ENCODE measurements around the gene ARHGEF7.
"Not testable (repeated sequence)": the region's sequence is repeated elsewhere in the genome, so short reads cannot be mapped to it uniquely, and the experiment has no call there.

The ARHGEF7 gene

DNA sequence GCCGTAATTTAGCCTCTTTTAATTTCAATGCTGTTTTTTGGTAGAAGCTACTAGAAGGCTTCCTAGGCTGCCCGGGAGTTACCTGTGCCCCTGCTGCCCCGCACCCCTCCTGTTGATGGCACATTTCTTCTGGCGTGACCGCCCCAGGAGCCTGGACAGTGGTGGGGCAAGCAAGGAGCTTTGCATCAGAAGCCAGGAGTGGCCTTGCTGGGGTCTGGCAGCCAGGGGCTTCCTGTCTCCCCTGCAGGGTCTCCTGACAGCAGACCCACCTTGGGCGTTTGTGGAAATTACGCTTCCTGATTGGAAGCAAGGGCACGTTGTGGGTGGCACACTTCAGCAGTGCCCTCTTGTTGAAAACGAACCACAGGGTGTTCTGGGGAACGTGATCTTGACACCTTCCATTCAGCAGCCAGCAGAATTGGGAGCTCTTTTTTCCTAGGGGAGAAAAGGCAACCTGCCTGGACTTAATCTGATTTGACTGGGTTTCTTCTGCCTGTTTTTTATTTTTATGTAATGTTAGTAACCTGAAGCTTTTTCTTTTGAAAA is 115.3 kb downstream of the ARHGEF7 start:
- DNase-seq = no peak

DNA sequence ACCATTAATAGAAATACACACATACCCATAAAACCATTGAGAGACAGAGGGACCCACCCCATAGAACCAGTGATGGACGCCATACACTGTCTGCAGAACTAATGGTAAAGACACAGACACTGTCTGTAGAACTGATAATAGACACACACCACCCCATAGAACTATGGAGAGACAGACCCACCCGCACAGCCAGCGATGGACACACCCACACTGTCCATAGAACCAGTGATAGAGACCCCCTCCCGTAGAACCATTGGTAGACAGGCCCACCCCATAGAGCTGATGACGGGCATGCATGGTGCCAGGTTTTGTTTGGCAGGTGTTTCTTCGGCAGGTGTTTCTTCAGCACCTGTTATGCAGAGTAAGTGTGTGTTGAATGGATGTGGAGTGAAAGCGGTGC is 117.1 kb downstream of the ARHGEF7 start:
- DNase-seq = no peak

DNA sequence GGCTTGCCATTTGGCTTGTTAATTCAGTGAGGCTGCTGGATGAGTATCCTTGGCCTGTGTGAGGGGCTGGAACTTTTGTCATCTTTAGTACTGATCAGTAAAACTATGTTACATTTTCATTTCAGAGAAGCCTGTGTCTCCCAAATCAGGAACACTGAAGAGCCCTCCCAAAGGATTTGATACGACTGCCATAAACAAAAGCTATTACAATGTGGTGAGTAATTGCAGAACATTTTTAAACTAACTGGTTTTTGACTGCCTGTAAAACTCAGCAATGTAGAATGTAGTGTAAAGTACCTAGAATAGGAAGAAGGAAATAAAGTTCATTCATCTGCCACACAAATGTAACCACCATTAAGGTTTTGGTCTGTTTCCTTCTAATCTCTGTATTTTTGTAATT is 118.0 kb downstream of the ARHGEF7 start:
- no peak for DNase-seq

GRCh38 chr13:111239764-111240670 is 124.9 kb downstream of the ARHGEF7 start:
- no peak for DNase-seq

DNA sequence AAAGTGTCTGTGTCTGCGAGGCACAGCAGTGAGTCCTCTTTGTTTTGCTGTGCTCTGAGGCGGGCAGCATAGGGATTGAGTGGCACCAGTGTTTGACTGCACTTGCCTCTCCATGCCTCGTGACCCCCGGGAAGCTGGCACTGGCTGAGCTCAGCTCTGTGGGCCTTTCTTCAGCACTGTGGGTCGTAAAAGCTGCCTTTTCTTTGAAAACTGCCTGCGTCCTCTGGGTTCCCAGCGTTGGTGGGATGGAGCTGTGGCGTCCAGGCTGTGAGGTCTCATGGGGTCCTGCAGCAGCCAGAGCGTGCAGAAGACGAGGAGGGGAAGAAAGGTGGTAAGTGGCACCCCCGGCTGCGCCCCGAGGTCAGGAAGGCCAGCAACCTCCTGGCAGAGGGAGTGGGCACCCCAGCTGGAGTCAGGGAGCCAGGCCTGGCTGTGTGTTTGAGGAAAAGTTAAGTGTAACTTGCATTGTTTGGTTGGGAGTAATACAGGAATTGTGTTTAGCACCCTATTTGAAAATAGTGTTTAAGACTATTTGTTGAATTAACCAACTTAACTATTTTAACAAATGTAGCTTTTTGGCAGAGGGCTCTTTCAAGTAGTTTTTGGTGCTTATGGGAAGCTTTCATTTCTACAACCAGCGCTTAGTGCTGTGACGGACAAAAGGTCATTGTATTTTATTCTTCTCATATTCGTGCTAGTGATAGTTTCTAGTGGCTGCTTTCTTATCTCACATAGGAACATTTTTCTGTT is 126.1 kb downstream of the ARHGEF7 start:
- no peak for DNase-seq

DNA sequence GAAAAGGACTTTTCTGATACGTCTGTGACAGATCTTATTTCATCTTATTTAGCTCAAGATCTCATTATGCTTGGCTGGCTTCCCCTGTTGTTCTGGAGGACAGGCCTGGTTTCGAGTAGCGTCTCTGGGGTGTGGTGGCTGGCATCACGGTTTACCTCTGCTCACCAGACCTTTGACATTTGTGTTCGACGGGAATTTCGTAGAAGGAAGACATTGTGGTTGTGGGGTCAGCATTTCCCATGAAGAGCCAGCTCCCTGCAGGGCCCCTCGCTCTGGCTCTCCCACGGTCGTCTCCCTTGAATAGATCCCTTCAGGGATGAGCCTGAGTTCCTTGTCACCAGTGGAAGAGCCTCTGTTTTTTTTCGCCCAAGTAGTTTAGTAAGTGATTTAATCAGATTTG is 126.8 kb downstream of the ARHGEF7 start:
- no peak for DNase-seq

GRCh38 chr13:111242585-111242984 is 127.5 kb downstream of the ARHGEF7 start:
- no peak for DNase-seq

DNA sequence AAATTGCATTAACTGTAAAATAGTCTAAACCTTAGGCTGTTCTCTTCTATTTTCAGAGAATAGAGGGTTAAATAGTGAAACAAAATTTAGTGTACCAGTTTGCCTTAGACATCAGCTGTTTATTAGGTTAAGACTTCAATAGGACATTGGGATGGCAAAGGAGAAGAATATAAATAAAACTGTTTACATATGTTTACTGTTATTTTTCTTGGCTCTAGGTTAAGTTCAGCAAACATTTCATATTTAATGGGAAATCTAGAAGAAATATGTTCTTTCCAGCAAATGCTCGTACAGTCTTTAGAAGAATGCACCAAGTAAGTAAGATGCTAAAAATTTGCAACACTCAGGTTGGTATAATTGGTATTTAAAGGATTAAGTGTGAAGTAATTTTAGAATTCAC is 128.9 kb downstream of the ARHGEF7 start:
- DNase-seq = no peak

GRCh38 chr13:111245576-111246384 is 130.7 kb downstream of the ARHGEF7 start:
- no peak for DNase-seq

DNA sequence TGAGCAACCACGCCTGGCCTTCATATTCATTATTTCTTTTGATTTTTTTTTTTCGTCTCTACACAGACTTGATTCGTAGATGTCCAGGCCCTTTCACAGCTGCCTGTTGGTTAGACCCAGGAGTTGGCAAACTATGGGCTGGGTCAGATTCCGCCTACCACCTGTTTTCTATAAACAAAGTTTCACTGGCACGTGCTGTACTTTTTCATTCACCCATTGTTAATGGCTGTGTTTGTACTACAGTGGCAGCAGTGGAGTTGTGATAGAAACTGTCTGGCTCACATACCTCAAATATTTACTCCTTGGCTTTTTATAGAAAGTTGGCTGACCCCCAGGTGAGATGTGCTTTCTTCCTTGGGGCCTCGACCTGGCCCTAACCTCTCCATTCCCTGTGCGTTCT is 132.4 kb downstream of the ARHGEF7 start:
- peak; percentile 62 for DNase-seq

DNA sequence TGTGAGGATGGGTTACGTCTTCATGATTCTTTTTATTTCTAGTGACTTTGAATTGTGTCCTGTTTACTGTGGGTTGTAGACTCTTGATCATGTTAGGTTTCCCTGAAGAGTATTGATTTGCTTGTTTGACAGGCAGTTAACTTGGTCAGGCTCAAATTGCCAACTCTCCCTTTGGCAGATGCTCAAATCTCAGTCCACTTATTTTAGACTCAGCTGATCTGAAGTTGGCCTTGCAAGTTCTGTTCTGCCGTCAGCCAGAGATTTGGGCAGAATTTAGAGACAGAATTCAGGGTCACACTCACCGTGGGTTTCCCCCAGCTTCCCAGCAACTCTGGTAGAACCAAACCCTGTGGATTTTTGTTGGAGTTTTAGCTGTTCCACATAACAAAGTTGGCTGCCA is 133.7 kb downstream of the ARHGEF7 start:
- DNase-seq = no peak

DNA sequence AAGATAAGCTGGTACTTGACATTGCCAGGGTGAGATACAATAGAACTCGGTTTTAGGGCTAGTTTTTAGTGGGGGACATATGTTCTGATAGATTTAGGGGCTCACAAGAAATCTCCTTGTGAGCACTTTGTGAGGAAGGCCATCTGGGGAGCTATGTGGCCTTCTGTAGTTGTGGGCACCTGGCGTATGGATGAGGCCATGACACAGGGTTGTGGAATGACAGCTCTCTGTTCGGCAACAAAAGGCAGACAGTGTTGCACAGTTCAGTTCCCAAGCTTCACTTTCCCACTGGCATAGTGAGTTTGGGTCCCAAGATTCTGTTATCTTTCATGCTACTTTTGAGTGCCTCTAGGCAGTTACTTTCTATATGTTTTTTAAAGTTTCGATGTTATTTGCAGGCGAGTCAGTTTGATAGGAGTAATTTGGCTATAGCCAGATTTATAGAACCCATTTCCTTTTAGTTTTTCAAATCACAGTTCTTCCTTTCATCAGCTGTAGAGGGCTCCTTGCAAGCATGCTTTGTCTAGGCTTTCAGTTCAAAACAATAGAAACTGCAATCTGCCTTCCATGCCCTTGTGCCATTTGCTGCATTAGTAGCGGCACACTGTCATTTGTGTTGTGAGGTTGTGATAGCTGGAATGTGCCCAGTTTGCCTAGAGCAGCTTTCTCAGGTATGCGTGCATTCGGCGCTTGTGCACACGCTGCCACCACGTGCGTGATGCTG is 134.7 kb downstream of the ARHGEF7 start:
- no peak for DNase-seq

DNA sequence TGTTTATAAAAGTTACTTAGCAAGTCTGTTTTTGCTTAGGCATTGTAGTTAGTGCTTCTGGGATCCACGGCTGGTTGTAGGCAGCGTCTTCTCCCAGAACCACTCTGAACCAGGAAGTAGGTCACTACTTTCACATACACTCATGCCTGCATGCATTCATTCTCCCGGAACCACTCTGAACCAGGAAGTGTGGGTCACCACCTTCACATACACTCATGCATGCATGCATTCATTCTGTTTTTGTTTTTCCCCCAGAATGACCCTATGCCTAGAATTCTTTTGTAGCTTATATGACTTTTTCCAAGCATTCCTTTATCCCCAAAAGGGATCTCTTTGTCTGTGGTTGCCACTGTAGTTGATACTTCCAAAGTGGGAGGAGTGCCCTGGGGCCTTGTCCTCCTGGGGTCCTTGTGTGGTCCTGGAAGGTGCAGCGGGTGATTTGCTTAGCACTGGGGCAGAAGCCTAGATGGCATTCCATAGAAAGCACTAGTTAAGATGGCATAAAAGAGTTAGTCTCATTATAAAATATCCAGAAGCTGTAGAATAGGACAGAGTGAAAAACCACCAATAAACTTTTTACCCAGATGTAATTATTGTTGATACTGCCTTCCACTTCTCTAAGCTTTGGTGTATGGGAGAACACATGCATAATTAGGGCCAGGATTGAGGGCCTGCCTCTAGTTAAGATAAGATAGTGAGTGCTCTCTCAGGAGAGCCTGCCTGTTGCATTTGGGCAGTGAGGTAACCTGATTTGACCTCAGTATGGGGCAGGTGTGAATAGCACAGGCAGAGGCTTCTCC is 136.7 kb downstream of the ARHGEF7 start:
- no peak for DNase-seq

- DNase-seq = no peak
Measured at GRCh38 chr13:111252446-111253364, 137.6 kb downstream of the ARHGEF7 start.

GRCh38 chr13:111253365-111253872 is 138.3 kb downstream of the ARHGEF7 start:
- no peak for DNase-seq

DNA sequence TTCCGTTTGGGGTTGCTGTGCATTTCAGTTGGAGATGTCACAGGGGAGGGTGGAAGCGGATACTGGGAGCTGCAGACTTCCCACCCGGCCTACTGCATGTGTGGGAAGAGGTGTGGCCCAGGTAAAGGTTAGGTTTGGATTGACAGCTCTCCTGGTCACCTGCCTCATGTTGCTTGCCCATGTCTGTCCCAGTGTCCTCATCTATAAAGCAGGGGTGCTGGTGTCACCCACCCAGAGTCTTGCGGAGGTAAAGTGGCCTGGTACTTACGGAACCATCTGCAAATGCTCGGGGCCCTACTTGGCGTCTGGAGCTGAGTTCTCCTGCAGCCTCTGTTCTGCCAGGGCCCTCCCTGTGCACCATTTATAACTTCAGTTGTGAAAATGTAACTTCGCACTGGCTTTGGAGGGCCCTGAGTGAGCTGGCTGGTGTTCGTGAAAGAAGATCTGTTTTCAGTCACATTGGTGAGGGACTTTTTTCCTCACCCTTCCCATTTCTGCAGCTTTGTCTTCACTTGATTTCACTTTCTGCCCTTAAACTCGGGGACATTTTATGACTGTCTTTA is 140.2 kb downstream of the ARHGEF7 start:
- DNase-seq = no peak

GRCh38 chr13:111256458-111256857 is 141.3 kb downstream of the ARHGEF7 start:
- no peak for DNase-seq

DNA sequence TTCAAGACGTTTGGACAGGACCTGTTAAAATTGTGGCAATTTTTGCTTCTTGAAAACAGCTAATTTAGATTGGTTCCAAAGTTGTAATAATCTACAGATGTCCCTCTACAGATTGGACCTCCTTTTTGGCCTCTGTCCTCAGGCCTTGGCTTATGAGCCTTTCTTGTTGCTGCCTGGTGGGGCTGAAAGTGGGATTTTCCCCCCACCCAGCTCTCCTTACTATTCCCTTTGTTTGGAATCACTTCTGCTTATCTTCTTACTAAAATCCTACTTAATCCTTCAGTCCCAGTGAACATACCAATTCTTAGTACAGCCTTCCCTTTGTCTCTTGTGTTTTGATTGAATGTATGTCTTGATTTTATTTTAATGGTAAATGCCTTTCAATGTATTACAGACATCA is 141.8 kb downstream of the ARHGEF7 start:
- DNase-seq = no peak

- not testable (repeated sequence) for DNase-seq
Measured at GRCh38 chr13:111257899-111258298, 142.8 kb downstream of the ARHGEF7 start.

DNA sequence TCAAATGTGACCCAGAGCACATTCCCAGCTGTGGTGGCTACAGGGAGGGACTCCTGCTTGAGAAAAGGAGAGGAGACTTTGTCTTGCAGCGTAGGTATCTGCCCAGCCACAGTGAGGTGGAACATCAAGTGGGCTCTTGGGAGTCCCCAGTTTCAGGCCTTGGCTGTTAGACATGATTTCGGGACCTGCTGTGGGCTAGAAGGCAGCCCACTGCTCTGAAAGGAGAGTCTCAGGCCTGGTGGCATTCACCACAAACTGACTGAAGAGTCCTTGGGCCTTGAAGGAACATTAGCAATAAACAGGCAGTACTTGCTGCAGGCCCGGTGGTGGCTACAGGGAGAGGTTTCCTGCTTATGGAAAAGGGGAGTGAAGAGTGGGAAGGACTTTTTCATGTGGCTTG is 143.5 kb downstream of the ARHGEF7 start:
- no peak for DNase-seq
